H1 (cell line): ENCODE data around the gene RUFY3. TPM values are rescaled to one million over a fixed set of nuclear protein-coding genes. Genes with fewer than 3 reads are reported as not detected.

Experiments
- CTCF ChIA-PET: fragments of 300-600 bp; sonication (Branson Sonifier 250); formaldehyde crosslinking; loops from one replicate; lab custom pipeline; 2021; ENCODE audit not compliant: partially characterized antibody; lab: Charles Lee
- POLR2A ChIA-PET: fragments of 300-600 bp; sonication (Branson Sonifier 250); formaldehyde crosslinking; loops from one replicate; lab custom pipeline; 2021; ENCODE audit warnings: inconsistent platforms; ENCODE audit not compliant: partially characterized antibody; lab: Charles Lee
- DNase-seq, 2 experiments: peaks; one replicate each; pipeline versions ENCODE4 v3.0.0 to v3.0.0-alpha.2; 2010 to 2022; ENCODE audit warnings: low spot score in 2 of 2, low read depth in 1 of 2, mixed read lengths in 1 of 2
- FAIRE-seq: peaks from 2 replicates; lab custom pipeline; 2011; peaks lifted over from hg19 to GRCh38; lab: Jason Lieb, UNC
- H2AFZ ChIP-seq: 2 replicates; pipeline ENCODE4 v1.8.1; 2012; ENCODE audit warnings: low read length, inconsistent platforms
- H2AK5ac ChIP-seq: 2 replicates; pipeline ENCODE4 v1.6.1; 2013; ENCODE audit warnings: low read depth, low read length
- H2BK120ac ChIP-seq: replicated peaks from 2 replicates; pipeline ENCODE3; 2013; ENCODE audit warnings: low read depth, low read length, inconsistent platforms
- H2BK12ac ChIP-seq: 2 replicates; pipeline ENCODE4 v1.6.1; 2013; ENCODE audit warnings: low read depth, low read length
- H2BK15ac ChIP-seq: 2 replicates; pipeline ENCODE4 v1.6.1; 2013; ENCODE audit warnings: low read length
- H2BK20ac ChIP-seq: 2 replicates; pipeline ENCODE4 v1.6.1; 2013; ENCODE audit warnings: low read length
- H2BK5ac ChIP-seq: 2 replicates; pipeline ENCODE4 v1.6.1; 2013; ENCODE audit warnings: low read depth, low read length
- H3K14ac ChIP-seq: 2 replicates; pipeline ENCODE4 v1.6.1; 2013; ENCODE audit warnings: inconsistent platforms; ENCODE audit not compliant: insufficient read length
- H3K18ac ChIP-seq: 2 replicates; pipeline ENCODE4 v1.6.1; 2013; ENCODE audit warnings: low read length; ENCODE audit errors: extremely low read depth
- H3K23ac ChIP-seq: 2 replicates; pipeline ENCODE4 v1.6.1; 2013; ENCODE audit warnings: inconsistent platforms; ENCODE audit not compliant: insufficient read length
- H3K23me2 ChIP-seq: 2 replicates; pipeline ENCODE4 v1.6.1; 2013; ENCODE audit warnings: low read depth, low read length
- H3K27ac ChIP-seq: 2 replicates; pipeline ENCODE4 v1.6.1; 2011; ENCODE audit warnings: low read depth, low read length, inconsistent platforms
- H3K27me3 ChIP-seq, 4 experiments: replicated peaks in 1 of 4; 1 replicate in 1 of 4; 2 replicates in 3 of 4; pipeline versions ENCODE4 v1.6.1 to v1.8.1; 2011 to 2013; ENCODE audit warnings: low read length in 3 of 4, mild to moderate bottlenecking in 3 of 4, inconsistent platforms in 2 of 4, mixed read lengths in 2 of 4, moderate library complexity in 1 of 4; ENCODE audit not compliant: control insufficient read depth in 3 of 4, insufficient read depth in 3 of 4; ENCODE audit errors: extremely low read depth in 1 of 4
- H3K36me3 ChIP-seq, 4 experiments: 2 replicates each; pipeline versions ENCODE4 v1.6.1 to v1.8.1; 2011 to 2013; ENCODE audit warnings: mild to moderate bottlenecking in 4 of 4, low read length in 3 of 4, moderate library complexity in 2 of 4, control low read depth in 1 of 4, inconsistent platforms in 1 of 4; ENCODE audit not compliant: insufficient read depth in 4 of 4, control insufficient read depth in 2 of 4
- H3K4ac ChIP-seq: replicated peaks from 2 replicates; pipeline ENCODE3; 2013; ENCODE audit warnings: low read length, low read depth, mixed read lengths, inconsistent platforms; ENCODE audit not compliant: insufficient read length
- H3K4me1 ChIP-seq, 4 experiments: replicated peaks in 1 of 4; 1 replicate in 1 of 4; 2 replicates in 3 of 4; pipeline versions ENCODE4 v1.6.1 to v1.8.1; 2011 to 2013; ENCODE audit warnings: low read length in 3 of 4, inconsistent platforms in 2 of 4, mixed read lengths in 1 of 4; ENCODE audit not compliant: insufficient read depth in 4 of 4, control insufficient read depth in 3 of 4
- H3K4me2 ChIP-seq, 2 experiments: 2 replicates each; pipeline versions ENCODE4 v1.6.1 to v1.8.1; 2011 to 2013; ENCODE audit warnings: low read depth in 2 of 2, low read length in 2 of 2, control low read depth in 1 of 2, inconsistent platforms in 1 of 2, mild to moderate bottlenecking in 1 of 2; ENCODE audit not compliant: insufficient read depth in 1 of 2
- H3K4me3 ChIP-seq, 4 experiments: fragments of 200-600, 300-600 bp in 1 of 4; sonication (generic), shearing (Covaris generic), sonication (Bioruptor Twin) in 1 of 4; 2 replicates each; pipeline versions ENCODE4 v1.5.1 to v1.8.1; 2011 to 2016; ENCODE audit warnings: low read length in 4 of 4, low read depth in 3 of 4, control low read depth in 2 of 4, inconsistent platforms in 2 of 4, mild to moderate bottlenecking in 2 of 4, mixed read lengths in 1 of 4, moderate library complexity in 1 of 4; ENCODE audit not compliant: insufficient read depth in 2 of 4; ENCODE audit errors: extremely low read depth in 1 of 4
- H3K56ac ChIP-seq: replicated peaks from 2 replicates; pipeline ENCODE3; 2013; ENCODE audit warnings: low read depth, mild to moderate bottlenecking, mixed read lengths, low read length, inconsistent platforms; ENCODE audit not compliant: insufficient read length
- H3K79me1 ChIP-seq: 2 replicates; pipeline ENCODE4 v1.6.1; 2013; ENCODE audit warnings: low read depth, low read length, control low read depth
- H3K79me2 ChIP-seq, 2 experiments: 2 replicates each; pipeline versions ENCODE4 v1.6.1 to v1.8.1; 2012 to 2013; ENCODE audit warnings: low read length in 2 of 2, mild to moderate bottlenecking in 2 of 2, inconsistent platforms in 1 of 2; ENCODE audit not compliant: insufficient read depth in 2 of 2, control insufficient read depth in 1 of 2
- H3K9ac ChIP-seq, 4 experiments: replicated peaks in 1 of 4; 1 replicate in 1 of 4; 2 replicates in 3 of 4; pipeline versions ENCODE4 v1.6.1 to v1.8.1; 2011 to 2013; ENCODE audit warnings: low read depth in 3 of 4, low read length in 3 of 4, control low read depth in 2 of 4, mild to moderate bottlenecking in 2 of 4, moderate library complexity in 2 of 4, inconsistent platforms in 1 of 4; ENCODE audit errors: extremely low read depth in 1 of 4
- H3K9me3 ChIP-seq, 2 experiments: 2 replicates each; pipeline versions ENCODE4 v1.6.1 to v1.8.1; 2012 to 2013; ENCODE audit warnings: mild to moderate bottlenecking in 2 of 2, moderate library complexity in 2 of 2, control low read depth in 1 of 2, inconsistent platforms in 1 of 2, low read depth in 1 of 2, low read length in 1 of 2, mixed read lengths in 1 of 2; ENCODE audit not compliant: insufficient read depth in 2 of 2
- H4K20me1 ChIP-seq, 2 experiments: replicated peaks in 1 of 2; 2 replicates each; pipeline versions ENCODE3 to v1.8.1; 2011 to 2013; ENCODE audit warnings: inconsistent platforms in 2 of 2, low read length in 2 of 2, mild to moderate bottlenecking in 1 of 2; ENCODE audit not compliant: insufficient read depth in 2 of 2, control insufficient read depth in 1 of 2
- H4K5ac ChIP-seq: 2 replicates; pipeline ENCODE4 v1.6.1; 2013; ENCODE audit warnings: low read length, low read depth, mixed read lengths, inconsistent platforms; ENCODE audit not compliant: insufficient read length
- H4K8ac ChIP-seq: 2 replicates; pipeline ENCODE4 v1.8.0; 2013; ENCODE audit warnings: mild to moderate bottlenecking, moderate library complexity, low read length, inconsistent platforms; ENCODE audit not compliant: insufficient read depth; ENCODE audit errors: extremely low read depth
- H4K91ac ChIP-seq: replicated peaks from 2 replicates; pipeline ENCODE3; 2013; ENCODE audit warnings: low read length, mixed read lengths, inconsistent platforms; ENCODE audit not compliant: insufficient read length
- ASH2L ChIP-seq: fragments of 200-600, 300-600 bp; sonication (generic); IDR thresholded peaks from one replicate; pipeline ENCODE4 v1.7.1; 2017; ENCODE audit warnings: low read length
- BACH1 ChIP-seq: IDR thresholded peaks from 2 replicates; pipeline ENCODE4 v1.6.1; 2012; ENCODE audit warnings: low read length, improper control_type of control experiment
- CTBP2 ChIP-seq: IDR thresholded peaks from 2 replicates; pipeline ENCODE4 v1.7.0; 2011; ENCODE audit warnings: borderline replicate concordance, mild to moderate bottlenecking, moderate library complexity, mixed read lengths, low read length; ENCODE audit not compliant: insufficient read depth, insufficient read length
- EZH2 ChIP-seq: fragments of 200-600 bp; sonication (generic); IDR thresholded peaks from 2 replicates; pipeline ENCODE4 v1.7.1; 2012; ENCODE audit warnings: low read depth, mild to moderate bottlenecking, moderate library complexity, low read length, inconsistent platforms; ENCODE audit not compliant: severe bottlenecking
- NRF1 ChIP-seq: IDR thresholded peaks from 2 replicates; pipeline ENCODE4 v1.6.1; 2011; ENCODE audit warnings: mild to moderate bottlenecking, low read depth, low read length, improper control_type of control experiment
- POLR2A ChIP-seq, 2 experiments: IDR thresholded peaks; 1 replicate in 1 of 2; 2 replicates in 1 of 2; pipeline ENCODE4 v1.6.1; 2011; ENCODE audit warnings: low read depth in 2 of 2, low read length in 2 of 2, mild to moderate bottlenecking in 2 of 2; ENCODE audit errors: control extremely low read depth in 1 of 2
- SUZ12 ChIP-seq: fragments of 200-600 bp; sonication (generic); IDR thresholded peaks from 2 replicates; pipeline ENCODE4 v1.6.1; 2012; ENCODE audit warnings: mild to moderate bottlenecking, inconsistent platforms, low read length, moderate library complexity, mixed read lengths
- TBP ChIP-seq: IDR thresholded peaks from 2 replicates; pipeline ENCODE4 v1.6.1; 2011; ENCODE audit warnings: low read depth, low read length, improper control_type of control experiment
- TCF12 ChIP-seq: IDR thresholded peaks from 2 replicates; pipeline ENCODE4 v1.6.1; 2011; ENCODE audit warnings: low read depth, mild to moderate bottlenecking, low read length
- WGBS, 2 experiments: shearing (Covaris generic) in 1 of 2; methylation state at CpG; one replicate each; pipeline versions ENCODE4 v1.1.6 to v1.1.7; 2013 to 2015; ENCODE audit warnings: low lambda C conversion rate in 2 of 2, mixed read lengths in 2 of 2, inconsistent platforms in 1 of 2, low coverage in 1 of 2, missing lambda C conversion rate in 1 of 2; ENCODE audit not compliant: insufficient replicate concordance in 2 of 2, insufficient coverage in 1 of 2, insufficient read length in 1 of 2; ENCODE audit errors: extremely low coverage in 1 of 2, missing lambda C conversion rate in 1 of 2; 5-methylcytosine and 5-hydroxymethylcytosine counted together
- polyA plus RNA-seq, 7 experiments: library from polyadenylated mRNA; depleted of rRNA in 3 of 7; stranded (reverse) in 5 of 7; unstranded in 2 of 7; fragments of >200 nt in 5 of 7; fragments of 200-250 nt in 2 of 7; gene quantifications; 1 replicate in 5 of 7; 2 replicates in 1 of 7; 4 replicates in 1 of 7; pipeline versions ENCODE4 v1.2.1 to v1.2.3, GENCODE V29; 2011 to 2013; ENCODE audit warnings: missing spikeins in 2 of 7, mixed read lengths in 2 of 7
- total RNA-seq: library from RNA; stranded (reverse); fragmentation: NEBNext Ultra II Directional; extraction: Animal tissue kit (Norgen Biotek cat#: 25700); gene quantifications from 2 replicates; pipeline ENCODE4 v1.2.1, GENCODE V29; 2021
- TF ChIP-seq, protein P1 (sequence below), 3 experiments: IDR thresholded peaks; 1 replicate in 2 of 3; 2 replicates in 1 of 3; pipeline versions ENCODE4 v1.5.1 to v1.6.1; 2011; ENCODE audit warnings: low read length in 3 of 3, mild to moderate bottlenecking in 3 of 3, inconsistent platforms in 2 of 3, low read depth in 1 of 3, moderate library complexity in 1 of 3; ENCODE audit not compliant: insufficient read depth in 1 of 3; ENCODE audit errors: control extremely low read depth in 1 of 3

RUFY3 gene
- total and polyA plus RNA-seq, 2 of the 8 experiments (the other 6 are each of a cell fraction or from before 2014, with no cell fraction given), result 7.8 to 33.1 TPM

DNA sequence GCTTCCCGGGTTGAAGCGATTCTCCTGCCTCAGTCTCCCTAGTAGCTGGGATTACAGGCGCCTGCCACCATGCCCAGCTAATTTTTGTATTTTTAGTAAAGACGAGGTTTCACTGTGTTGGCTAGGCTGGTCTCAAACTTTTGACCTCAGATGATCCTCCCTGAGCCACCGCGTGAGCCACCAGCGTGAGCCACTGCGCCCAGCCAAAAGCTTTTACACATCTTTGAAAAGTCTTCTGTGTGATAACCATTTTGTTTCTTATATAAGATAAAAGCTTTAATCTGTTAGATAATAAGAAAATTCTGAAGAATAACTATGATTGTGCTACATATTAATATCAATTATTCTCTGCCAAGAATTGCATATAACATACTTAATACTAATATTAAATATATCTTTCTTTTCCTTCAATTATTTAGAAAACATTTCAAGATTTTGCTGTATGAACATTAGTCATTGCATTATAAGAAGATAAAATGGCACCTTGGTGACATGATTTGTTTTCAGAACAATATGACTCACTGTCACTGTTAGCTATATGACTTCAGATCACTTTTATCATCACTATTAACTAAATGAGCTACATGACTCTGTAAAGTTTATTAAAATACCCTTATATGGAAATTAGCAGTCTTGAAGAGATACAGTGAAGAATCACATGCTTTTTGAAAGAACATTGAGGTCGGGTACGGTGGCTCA, 33.4 kb downstream of the RUFY3 start:
- no peaks in the 10 kb centered on the region for H3K23me2 ChIP-seq
- H2AK5ac ChIP-seq, result no peak overlapping the region
- H2BK120ac ChIP-seq, result no peak overlapping the region
- no peak overlapping the region for H2BK12ac ChIP-seq
- H3K4ac ChIP-seq, result no peak overlapping the region
- H2BK5ac ChIP-seq, result no peak overlapping the region
- no peak overlapping the region for H4K5ac ChIP-seq
- H3K79me2 ChIP-seq, result no peaks in the 10 kb centered on the region; a peak in 1 of 4 replicates
- POLR2A ChIA-PET, result no interaction called here
- TF ChIP-seq ASH2L (no peak), SUZ12 (no peak), BACH1 (no peak), CTBP2 (no peak), TCF12 (no peak), NRF1 (no peak), EZH2 (no peak), TBP (no peak), POLR2A (IDR thresholded peaks at IDR 0.05; ENCODE audit: control extremely low read depth in 1 of 2, low read depth in 2 of 2, low read length in 2 of 2) (no peak)
- TF ChIP-seq, protein P1, sequence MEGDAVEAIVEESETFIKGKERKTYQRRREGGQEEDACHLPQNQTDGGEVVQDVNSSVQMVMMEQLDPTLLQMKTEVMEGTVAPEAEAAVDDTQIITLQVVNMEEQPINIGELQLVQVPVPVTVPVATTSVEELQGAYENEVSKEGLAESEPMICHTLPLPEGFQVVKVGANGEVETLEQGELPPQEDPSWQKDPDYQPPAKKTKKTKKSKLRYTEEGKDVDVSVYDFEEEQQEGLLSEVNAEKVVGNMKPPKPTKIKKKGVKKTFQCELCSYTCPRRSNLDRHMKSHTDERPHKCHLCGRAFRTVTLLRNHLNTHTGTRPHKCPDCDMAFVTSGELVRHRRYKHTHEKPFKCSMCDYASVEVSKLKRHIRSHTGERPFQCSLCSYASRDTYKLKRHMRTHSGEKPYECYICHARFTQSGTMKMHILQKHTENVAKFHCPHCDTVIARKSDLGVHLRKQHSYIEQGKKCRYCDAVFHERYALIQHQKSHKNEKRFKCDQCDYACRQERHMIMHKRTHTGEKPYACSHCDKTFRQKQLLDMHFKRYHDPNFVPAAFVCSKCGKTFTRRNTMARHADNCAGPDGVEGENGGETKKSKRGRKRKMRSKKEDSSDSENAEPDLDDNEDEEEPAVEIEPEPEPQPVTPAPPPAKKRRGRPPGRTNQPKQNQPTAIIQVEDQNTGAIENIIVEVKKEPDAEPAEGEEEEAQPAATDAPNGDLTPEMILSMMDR (IDR thresholded peaks at IDR 0.05; ENCODE audit: control extremely low read depth in 1 of 3, insufficient read depth in 1 of 3, low read depth in 1 of 3, low read length in 3 of 3), result no peak
- no peak overlapping the region for H2BK15ac ChIP-seq
- no peak overlapping the region for H2BK20ac ChIP-seq
- no peak overlapping the region for H3K18ac ChIP-seq
- no peak overlapping the region for H4K91ac ChIP-seq
- H4K8ac ChIP-seq, result no peak overlapping the region
- DNase-seq (no peak), FAIRE-seq (no peak)
- H3K9ac ChIP-seq, result no peak overlapping the region
- no peak overlapping the region for H3K14ac ChIP-seq
- H3K9me3 ChIP-seq, result no peaks in the 10 kb centered on the region
- CTCF ChIA-PET, result interaction anchor here (0.6 to 0.9 kb wide), 2 partner anchors 11 to 380 kb away, joined by 3 read pairs; no protein-coding TSS in a partner anchor
- no peak overlapping the region for H3K4me2 ChIP-seq
- no peaks in the 10 kb centered on the region for H3K27me3 ChIP-seq
- WGBS, 2 experiments, result 87% methylated on average over 10 of the region's 10 CpGs; no CpG with 5 or more reads in 1 of the 2 experiments
- no peak overlapping the region for H2AFZ ChIP-seq
- no peaks in the 10 kb centered on the region for H3K4me1 ChIP-seq
- H4K20me1 ChIP-seq, result no peaks in the 10 kb centered on the region
- no peak overlapping the region for H3K27ac ChIP-seq
- no peak overlapping the region for H3K56ac ChIP-seq
- no peak overlapping the region for H3K23ac ChIP-seq
- H3K36me3 ChIP-seq, result no peaks in the 10 kb centered on the region
- no peaks in the 10 kb centered on the region; the same call in 1 of the 2 replicates for H3K79me1 ChIP-seq
- H3K4me3 ChIP-seq, result no peak overlapping the region
